ENCODE measurements around the gene CAB39L. TPM values are rescaled to one million over a fixed set of nuclear protein-coding genes. Genes with fewer than 3 reads are reported as not detected.

The CAB39L gene
- total RNA-seq, 1 donor from 2014 or later, result 7.7 TPM

DNA sequence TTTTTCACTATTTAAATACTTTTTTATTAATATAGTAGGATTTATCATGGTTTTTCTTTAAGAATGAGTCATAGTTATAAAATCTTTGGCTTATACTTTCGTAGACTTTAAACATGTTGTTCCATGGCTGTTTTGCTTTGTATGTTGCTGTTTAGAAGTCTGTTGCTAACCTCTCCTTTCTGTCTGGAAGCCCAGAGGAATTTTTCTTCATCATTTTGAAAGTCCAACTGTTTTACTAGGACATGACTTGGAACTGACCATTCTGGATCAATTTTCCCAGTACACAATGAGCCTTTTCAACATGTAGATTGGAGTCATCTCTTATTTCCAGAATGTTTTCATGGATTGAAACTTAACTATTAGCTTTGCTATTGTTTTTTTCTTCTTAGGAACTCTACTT is 7.9 kb downstream of the CAB39L start:
- Mint-ChIP-seq H3K4me3 (ENCODE audit: unreplicated experiment) (no peak overlapping the region), H3K36me3 (ENCODE audit: unreplicated experiment) (no peaks in the 10 kb centered on the region), H3K27me3 (ENCODE audit: unreplicated experiment) (no peaks in the 10 kb centered on the region), H3K27ac (ENCODE audit: unreplicated experiment) (no peak overlapping the region), H3K9me3 (ENCODE audit: unreplicated experiment) (no peaks in the 10 kb centered on the region), H3K4me1 (ENCODE audit: low read depth, unreplicated experiment) (no peaks in the 10 kb centered on the region)
- no peak for DNase-seq
- no peak for TF ChIP-seq CTCF (IDR thresholded peaks at IDR 0.05; ENCODE audit: partially characterized antibody, unreplicated experiment)

GRCh38 chr13:49429121-49429520 is 14.7 kb downstream of the CAB39L start:
- no peaks in the 10 kb centered on the region for H3K36me3 Mint-ChIP-seq (ENCODE audit: unreplicated experiment)

DNA sequence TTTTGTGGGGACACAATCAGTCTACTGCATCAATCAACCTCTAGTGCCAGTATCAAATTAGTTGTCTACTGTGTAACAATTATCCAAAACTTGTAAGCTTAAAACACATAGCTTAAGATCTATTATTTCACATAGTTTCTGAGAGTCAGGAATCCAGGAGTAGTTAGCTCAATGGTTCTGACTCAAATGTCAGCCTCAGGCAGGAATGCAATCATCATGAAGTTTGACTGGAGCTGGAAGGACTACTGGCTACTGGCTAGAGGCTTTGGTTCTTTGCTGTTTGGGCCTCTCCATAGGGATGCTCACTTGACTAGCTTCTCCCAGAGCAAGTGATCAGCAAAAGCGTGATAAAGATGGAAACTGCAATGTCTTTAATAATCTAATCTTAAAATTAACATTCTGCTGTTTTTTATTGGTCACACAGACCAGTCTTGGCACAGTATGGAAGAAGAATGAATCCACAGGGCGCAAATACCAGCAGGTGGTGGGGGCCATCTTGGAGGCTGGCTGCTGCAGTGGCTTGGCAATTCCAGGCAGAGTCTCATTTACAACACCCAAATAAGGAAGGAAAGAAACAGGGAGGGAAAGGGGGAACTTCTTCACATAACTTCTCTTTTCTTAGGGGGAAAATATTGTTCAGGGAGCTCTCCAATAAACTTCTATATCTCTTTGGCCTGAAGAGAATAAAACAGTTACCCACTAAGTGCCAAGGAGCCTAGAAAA is 15.7 kb downstream of the CAB39L start:
- Mint-ChIP-seq H3K4me1 (ENCODE audit: low read depth, unreplicated experiment) (no peaks in the 10 kb centered on the region), H3K27ac (ENCODE audit: unreplicated experiment) (no peak overlapping the region), H3K27me3 (ENCODE audit: unreplicated experiment) (peaks cover 4% of the 10 kb centered on the region), H3K36me3 (ENCODE audit: unreplicated experiment) (no peaks in the 10 kb centered on the region), H3K9me3 (ENCODE audit: unreplicated experiment) (peaks cover 2% of the 10 kb centered on the region), H3K4me3 (ENCODE audit: unreplicated experiment) (no peak overlapping the region)
- TF ChIP-seq CTCF (IDR thresholded peaks at IDR 0.05; ENCODE audit: partially characterized antibody, unreplicated experiment), result no peak
- DNase-seq, result no peak

More at GRCh38 chr13:49429121-49429520, 14.7 kb downstream of the CAB39L start:
- no peak for TF ChIP-seq CTCF (IDR thresholded peaks at IDR 0.05; ENCODE audit: partially characterized antibody, unreplicated experiment)
- no peak overlapping the region for H3K4me3 Mint-ChIP-seq (ENCODE audit: unreplicated experiment)
- H3K27me3 Mint-ChIP-seq (ENCODE audit: unreplicated experiment), result peaks cover 3% of the 10 kb centered on the region
- no peak for DNase-seq
- no peak overlapping the region for H3K27ac Mint-ChIP-seq (ENCODE audit: unreplicated experiment)
- no peaks in the 10 kb centered on the region for H3K4me1 Mint-ChIP-seq (ENCODE audit: low read depth, unreplicated experiment)
- H3K9me3 Mint-ChIP-seq (ENCODE audit: unreplicated experiment), result peaks cover 2% of the 10 kb centered on the region

DNA sequence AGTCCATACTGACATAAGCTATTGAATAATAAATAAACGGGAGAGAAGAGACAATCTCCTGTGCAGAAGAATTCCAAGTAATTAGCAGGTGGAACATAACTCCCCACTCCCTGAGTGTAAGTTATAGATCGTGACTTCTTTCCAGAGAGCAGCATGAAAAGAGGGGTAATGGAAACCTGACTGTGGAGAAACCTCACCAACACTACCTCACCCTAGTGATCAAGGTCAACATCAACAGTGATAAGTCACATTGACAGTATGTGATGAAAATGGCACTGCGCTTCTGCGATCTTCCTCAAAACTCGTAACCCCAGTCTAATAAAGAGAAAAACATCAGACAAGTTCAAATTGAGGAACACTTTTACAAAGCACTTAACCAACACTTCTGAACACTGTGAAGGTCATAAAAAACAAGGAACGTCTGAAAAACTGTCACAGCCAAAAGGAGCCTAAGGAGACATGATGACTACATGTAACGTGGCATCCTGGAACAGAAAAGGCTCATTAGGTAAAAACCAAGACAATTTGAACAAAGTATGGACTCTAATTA is 19.8 kb downstream of the CAB39L start:
- Mint-ChIP-seq H3K9me3 (ENCODE audit: unreplicated experiment) (peaks cover 2% of the 10 kb centered on the region), H3K27ac (ENCODE audit: unreplicated experiment) (no peak overlapping the region), H3K36me3 (ENCODE audit: unreplicated experiment) (no peaks in the 10 kb centered on the region), H3K4me3 (ENCODE audit: unreplicated experiment) (no peak overlapping the region), H3K27me3 (ENCODE audit: unreplicated experiment) (peaks cover 4% of the 10 kb centered on the region), H3K4me1 (ENCODE audit: low read depth, unreplicated experiment) (peaks cover 2% of the 10 kb centered on the region)
- no peak for DNase-seq
- no peak for TF ChIP-seq CTCF (IDR thresholded peaks at IDR 0.05; ENCODE audit: partially characterized antibody, unreplicated experiment)

DNA sequence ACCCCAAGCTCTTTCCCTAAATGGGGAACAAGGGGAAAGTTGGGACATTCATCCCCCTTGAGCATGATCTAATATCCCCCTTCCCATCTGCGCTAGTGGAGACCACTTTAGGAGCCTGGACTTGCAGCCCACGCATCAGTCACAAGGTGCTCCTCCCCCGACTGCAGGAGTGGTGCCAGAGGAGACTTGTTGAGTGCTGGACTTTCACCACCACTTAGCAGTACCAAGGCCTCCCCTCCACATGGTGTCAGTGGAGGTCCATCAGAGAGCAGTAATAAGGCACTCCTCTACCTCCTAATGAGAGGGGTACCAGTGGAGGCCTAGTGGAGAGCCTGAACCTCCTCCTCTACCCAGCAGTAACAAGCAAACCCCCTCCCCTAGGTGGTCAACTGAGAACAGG is 22.5 kb downstream of the CAB39L start:
- no peak overlapping the region for H3K4me3 Mint-ChIP-seq (ENCODE audit: unreplicated experiment)
- H3K27me3 Mint-ChIP-seq (ENCODE audit: unreplicated experiment), result peaks cover 2% of the 10 kb centered on the region
- TF ChIP-seq CTCF (IDR thresholded peaks at IDR 0.05; ENCODE audit: partially characterized antibody, unreplicated experiment), result no peak
- no peak for DNase-seq
- H3K9me3 Mint-ChIP-seq (ENCODE audit: unreplicated experiment), result no peaks in the 10 kb centered on the region
- H3K4me1 Mint-ChIP-seq (ENCODE audit: low read depth, unreplicated experiment), result peaks cover 2% of the 10 kb centered on the region
- no peak overlapping the region for H3K27ac Mint-ChIP-seq (ENCODE audit: unreplicated experiment)
- no peaks in the 10 kb centered on the region for H3K36me3 Mint-ChIP-seq (ENCODE audit: unreplicated experiment)

Measured in glutamatergic neuron (in vitro differentiated cells).